SH-SY5Y (cell line): Measurements from ENCODE around the gene SLC7A6.

Source experiments
- GATA2 ChIP-seq: IDR thresholded peaks from 2 replicates; pipeline ENCODE4 v1.6.1; 2011; ENCODE audit warnings: mild to moderate bottlenecking, low read depth, low read length
- GATA3 ChIP-seq: IDR thresholded peaks from 2 replicates; pipeline ENCODE4 v1.6.1; 2011; ENCODE audit warnings: low read depth, mild to moderate bottlenecking, low read length, moderate library complexity

DNA sequence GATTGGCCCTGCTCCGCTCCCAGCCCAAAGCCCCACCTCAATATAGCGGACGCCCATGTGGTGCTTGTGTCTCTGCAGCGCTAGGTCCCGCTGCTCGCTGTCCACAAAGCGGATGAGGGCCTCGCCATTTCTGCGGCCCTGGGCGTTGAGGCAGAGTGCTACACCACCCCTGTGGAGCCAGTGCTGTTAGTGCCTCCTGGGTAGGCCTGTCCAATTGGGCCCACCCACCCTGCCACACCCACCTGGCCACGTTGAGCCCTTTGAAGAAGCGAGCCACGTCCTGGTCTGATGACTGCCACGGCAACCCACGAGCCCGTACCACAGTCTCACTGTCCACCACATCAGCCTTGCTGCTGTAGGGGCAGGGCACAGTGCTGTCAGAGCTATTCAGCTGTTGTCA lies 32.0 kb upstream of the SLC7A6 start:
- TF ChIP-seq GATA2 (no peak), GATA3 (no peak)
